K562 (cell line): ENCODE data around the gene FTL. TPM values are rescaled to one million over a fixed set of nuclear protein-coding genes. Genes with fewer than 3 reads are reported as not detected.

Source experiments
- ASH1L ChIP-seq: fragments of 450-650 bp; IDR thresholded peaks from 2 replicates; pipeline ENCODE4 v1.6.1; 2018; ENCODE audit warnings: borderline replicate concordance, mild to moderate bottlenecking, low read depth; ENCODE audit not compliant: partially characterized antibody
- ATF7 ChIP-seq: fragments of 450-650 bp; IDR thresholded peaks from 2 replicates; pipeline ENCODE4 v1.7.1; 2014; ENCODE audit warnings: mild to moderate bottlenecking, moderate library complexity
- FOXJ2 ChIP-seq: fragments of 200-800 bp; sonication (Bioruptor generic); IDR thresholded peaks from 2 replicates; pipeline ENCODE4 v1.6.1; 2016; ENCODE audit warnings: missing genetic modification characterization, missing compliant biosample characterization
- GABPA ChIP-seq: fragments of 200-800 bp; sonication (Bioruptor generic); conservative IDR thresholded peaks from 2 replicates; pipeline ENCODE4 v1.6.1; 2016; ENCODE audit warnings: low read depth, missing genetic modification characterization, missing compliant biosample characterization
- HNRNPLL ChIP-seq: fragments of 200-400 bp; formaldehyde crosslinking; IDR thresholded peaks from 2 replicates; pipeline ENCODE4 v1.6.1; 2017; ENCODE audit warnings: low read length, low read depth, mild to moderate bottlenecking; ENCODE audit not compliant: poor library complexity, severe bottlenecking
- JUN ChIP-seq, 2 experiments: sonication (generic) in 1 of 2; formaldehyde crosslinking in 1 of 2; IDR thresholded peaks; 2 replicates each; pipeline versions ENCODE4 v1.6.1 to v1.8.0; 2012 to 2022; ENCODE audit warnings: borderline replicate concordance in 2 of 2, mild to moderate bottlenecking in 2 of 2, improper control_type of control experiment in 1 of 2, low read depth in 1 of 2, low read length in 1 of 2, missing genetic modification reagents in 1 of 2
- MEIS2 ChIP-seq: fragments of 450-650 bp; IDR thresholded peaks from 2 replicates; pipeline ENCODE4 v1.6.1; 2014; ENCODE audit warnings: mild to moderate bottlenecking; ENCODE audit not compliant: partially characterized antibody
- MLLT1 ChIP-seq, 2 experiments: fragments of 450-650 bp; IDR thresholded peaks; 2 replicates each; pipeline ENCODE4 v1.6.1; 2016
- MTA3 ChIP-seq: fragments of 450-650 bp; formaldehyde crosslinking; IDR thresholded peaks from 2 replicates; pipeline ENCODE4 v1.6.1; 2017; ENCODE audit warnings: mild to moderate bottlenecking, borderline replicate concordance
- NKRF ChIP-seq: fragments of 450-650 bp; IDR thresholded peaks from 2 replicates; pipeline ENCODE4 v1.6.1; 2016; ENCODE audit warnings: borderline replicate concordance
- PPARD ChIP-seq: fragments of 250-450 bp; sonication (Bioruptor Pico); IDR thresholded peaks from 2 replicates; pipeline ENCODE4 v1.8.0; 2022; ENCODE audit warnings: inconsistent platforms, mild to moderate bottlenecking, moderate library complexity
- RBM25 ChIP-seq: fragments of 200-400 bp; formaldehyde crosslinking; IDR thresholded peaks from 2 replicates; pipeline ENCODE4 v1.6.1; 2018; ENCODE audit warnings: low read length, low read depth, moderate library complexity; ENCODE audit not compliant: severe bottlenecking
- SIN3A ChIP-seq, 2 experiments: fragments of 150-350 bp in 1 of 2; IDR thresholded peaks; 2 replicates each; pipeline ENCODE4 v1.6.1; 2011 to 2016; ENCODE audit warnings: borderline replicate concordance in 2 of 2, low read depth in 2 of 2, low read length in 2 of 2, mild to moderate bottlenecking in 2 of 2, moderate library complexity in 2 of 2; ENCODE audit not compliant: control insufficient read depth in 1 of 2
- STAT6 ChIP-seq: sonication (generic); formaldehyde crosslinking; IDR thresholded peaks from 2 replicates; pipeline ENCODE4 v1.8.1; 2023; ENCODE audit warnings: mild to moderate bottlenecking, missing genetic modification reagents
- YY1 ChIP-seq, 3 experiments: IDR thresholded peaks; 2 replicates each; pipeline ENCODE4 v1.6.1; 2011; ENCODE audit warnings: low read length in 2 of 3, mild to moderate bottlenecking in 2 of 3, moderate library complexity in 2 of 3, borderline replicate concordance in 1 of 3, control low read depth in 1 of 3, low read depth in 1 of 3; ENCODE audit not compliant: insufficient read depth in 3 of 3, insufficient replicate concordance in 2 of 3, control insufficient read depth in 1 of 3, insufficient read length in 1 of 3; ENCODE audit errors: extremely low read depth in 1 of 3
- ZFX ChIP-seq: sonication (generic); formaldehyde crosslinking; IDR thresholded peaks from 2 replicates; pipeline ENCODE4 v1.8.0; 2022; ENCODE audit warnings: mild to moderate bottlenecking, missing genetic modification reagents, moderate library complexity
- ZNF511 ChIP-seq: sonication (generic); formaldehyde crosslinking; IDR thresholded peaks from 2 replicates; pipeline ENCODE4 v1.8.0; 2022; ENCODE audit warnings: mild to moderate bottlenecking, missing genetic modification reagents
- polyA plus RNA-seq, 8 experiments: library from polyadenylated mRNA; depleted of rRNA in 4 of 8; stranded (reverse) in 5 of 8; unstranded in 3 of 8; fragments of >200 nt; fragmentation: Nextera tagmentation in 2 of 8; fragmentation: Illumina TruSeq in 1 of 8; extraction: Ambion mirVana in 2 of 8; extraction: Trizol in 1 of 8; gene quantifications; 2 replicates each; pipeline versions ENCODE4 v1.2.1 to v1.2.3, GENCODE V29; 2011 to 2014; ENCODE audit warnings: inconsistent platforms in 1 of 8, missing spikeins in 1 of 8
- total RNA-seq, 7 experiments: library from RNA; depleted of rRNA in 6 of 7; stranded (reverse); fragments of >200 nt in 6 of 7; fragmentation: Illumina TruSeq in 2 of 7; extraction: Trizol in 2 of 7; gene quantifications; 2 replicates each; pipeline versions ENCODE4 v1.2.1 to v1.2.3, GENCODE V29; 2011 to 2021; ENCODE audit warnings: low replicate concordance in 1 of 7

The FTL gene
- total and polyA plus RNA-seq, 9 of the 15 experiments (the other 6 are each of a cell fraction or from before 2014, with no cell fraction given): 1,231 to 27,415 (median 3,965) TPM

- TF ChIP-seq ZFX (CRISPR knock-in tag) (no peak; the same call in none of the 2 replicates), ASH1L (peak; percentile 86), MTA3 (peak; percentile 90; the same call in 1 of the 2 replicates), SIN3A (IDR thresholded peaks at IDR 0.05; ENCODE audit: borderline replicate concordance in 2 of 2, control insufficient read depth in 1 of 2, low read depth in 2 of 2, low read length in 2 of 2) (peak; percentile 34 to 95; a peak in 2 of 4 replicates), MLLT1 (IDR thresholded peaks at IDR 0.05) (peak in 1 of 2 experiments; percentile 47; a peak in 2 of 4 replicates), ATF7 (peak; percentile 86), STAT6 (CRISPR knock-in tag) (no peak), NKRF (peak; percentile 93), ZNF511 (CRISPR knock-in tag) (peak; percentile 13), MEIS2 (peak; percentile 8), FOXJ2 (tag) (0 out of 2 replicates have a peak, but pooled peaks have one; percentile 49), RBM25 (peak; percentile 99), JUN (IDR thresholded peaks at IDR 0.05; ENCODE audit: borderline replicate concordance, low read depth, low read length) (0 out of 2 replicates have a peak, but pooled peaks have one; percentile 5), JUN (CRISPR knock-in tag; IDR thresholded peaks at IDR 0.05; ENCODE audit: borderline replicate concordance) (0 out of 2 replicates have a peak, but pooled peaks have one; percentile 63), PPARD (CRISPR knock-in tag) (no peak), YY1 (IDR thresholded peaks at IDR 0.05; ENCODE audit: borderline replicate concordance in 1 of 3, control insufficient read depth in 1 of 3, extremely low read depth in 1 of 3, insufficient read depth in 3 of 3, insufficient read length in 1 of 3, insufficient replicate concordance in 2 of 3, low read depth in 1 of 3, low read length in 2 of 3) (peak; percentile 22 to 94 (median 87)), HNRNPLL (peak; percentile 57), GABPA (tag) (peak; percentile 97)
Measured at GRCh38 chr19:48993175-48994034, 28.3 kb downstream of the FTL start, which contains the start of the genes GYS1 and RUVBL2 (continued).
